Loucy (cell line): ENCODE results near the gene ZSWIM5.
A peak's percentile ranks its signal among the peaks of the same experiment; 100 is the strongest.
"Not testable (repeated sequence)": the region's sequence is repeated elsewhere in the genome, so short reads cannot be mapped to it uniquely, and the experiment has no call there.

Source experiments
- H2AFZ ChIP-seq: fragments of 200-600 bp; sonication (generic); 2 replicates; pipeline ENCODE4 v1.6.0; 2016; ENCODE audit warnings: antibody characterized with exemption, mild to moderate bottlenecking, low read length, moderate library complexity
- H3F3A ChIP-seq: fragments of 200-600 bp; 2 replicates; pipeline ENCODE4 v1.6.0; 2016; ENCODE audit warnings: antibody characterized with exemption, low read depth, mild to moderate bottlenecking
- H3K27me3 ChIP-seq: fragments of 200-600 bp; sonication (generic); 2 replicates; pipeline ENCODE4 v1.6.1; 2014; ENCODE audit warnings: low read length, mild to moderate bottlenecking; ENCODE audit not compliant: insufficient read depth, poor library complexity, severe bottlenecking
- H3K36me3 ChIP-seq: fragments of 200-600 bp; sonication (generic); 2 replicates; pipeline ENCODE4 v1.6.1; 2016; ENCODE audit warnings: low read length; ENCODE audit not compliant: insufficient read depth
- H3K4me1 ChIP-seq: fragments of 200-600 bp; sonication (generic); 2 replicates; pipeline ENCODE4 v1.5.1; 2014; ENCODE audit warnings: low read length, mild to moderate bottlenecking; ENCODE audit not compliant: insufficient read depth, poor library complexity, severe bottlenecking
- H3K4me2 ChIP-seq: fragments of 200-600 bp; sonication (generic); 2 replicates; pipeline ENCODE4 v1.6.0; 2014; ENCODE audit warnings: antibody characterized with exemption, low read length, low read depth, mild to moderate bottlenecking; ENCODE audit not compliant: poor library complexity, severe bottlenecking
- H3K4me3 ChIP-seq: fragments of 200-600 bp; sonication (generic); 2 replicates; pipeline ENCODE4 v1.5.1; 2014; ENCODE audit warnings: low read length, mild to moderate bottlenecking, mixed read lengths; ENCODE audit not compliant: poor library complexity, severe bottlenecking
- H3K79me2 ChIP-seq: fragments of 200-600 bp; sonication (generic); 2 replicates; pipeline ENCODE4 v1.6.1; 2014; ENCODE audit warnings: low read length; ENCODE audit not compliant: insufficient read depth
- H3K9ac ChIP-seq: fragments of 200-600 bp; sonication (generic); 2 replicates; pipeline ENCODE4 v1.6.0; 2014; ENCODE audit warnings: mild to moderate bottlenecking, low read depth, low read length, moderate library complexity; ENCODE audit not compliant: poor library complexity, severe bottlenecking
- H3K9me2 ChIP-seq: fragments of 200-600 bp; sonication (generic); replicated peaks from 2 replicates; pipeline ENCODE4 v1.6.1; 2016; ENCODE audit warnings: low read depth, low read length, mixed read lengths
- H3K9me3 ChIP-seq: fragments of 200-600 bp; sonication (generic); 2 replicates; pipeline ENCODE4 v1.6.1; 2014; ENCODE audit warnings: mild to moderate bottlenecking, antibody characterized with exemption, low read length, low read depth; ENCODE audit not compliant: insufficient read depth
- H4K20me1 ChIP-seq: fragments of 200-600 bp; sonication (generic); 2 replicates; pipeline ENCODE4 v1.6.0; 2014; ENCODE audit warnings: antibody characterized with exemption, low read length, mild to moderate bottlenecking; ENCODE audit not compliant: insufficient read depth, poor library complexity, severe bottlenecking
- EZH2phosphoT487 ChIP-seq: fragments of 200-600 bp; IDR thresholded peaks from 2 replicates; pipeline ENCODE4 v1.6.1; 2018; ENCODE audit warnings: antibody characterized with exemption, mild to moderate bottlenecking, moderate library complexity, borderline replicate concordance
- TF ChIP-seq, protein P1 (sequence below): fragments of 200-600 bp; sonication (generic); conservative IDR thresholded peaks from 2 replicates; pipeline ENCODE4 v1.5.1; 2014; ENCODE audit warnings: mild to moderate bottlenecking, antibody characterized with exemption, low read length

ZSWIM5 gene

DNA sequence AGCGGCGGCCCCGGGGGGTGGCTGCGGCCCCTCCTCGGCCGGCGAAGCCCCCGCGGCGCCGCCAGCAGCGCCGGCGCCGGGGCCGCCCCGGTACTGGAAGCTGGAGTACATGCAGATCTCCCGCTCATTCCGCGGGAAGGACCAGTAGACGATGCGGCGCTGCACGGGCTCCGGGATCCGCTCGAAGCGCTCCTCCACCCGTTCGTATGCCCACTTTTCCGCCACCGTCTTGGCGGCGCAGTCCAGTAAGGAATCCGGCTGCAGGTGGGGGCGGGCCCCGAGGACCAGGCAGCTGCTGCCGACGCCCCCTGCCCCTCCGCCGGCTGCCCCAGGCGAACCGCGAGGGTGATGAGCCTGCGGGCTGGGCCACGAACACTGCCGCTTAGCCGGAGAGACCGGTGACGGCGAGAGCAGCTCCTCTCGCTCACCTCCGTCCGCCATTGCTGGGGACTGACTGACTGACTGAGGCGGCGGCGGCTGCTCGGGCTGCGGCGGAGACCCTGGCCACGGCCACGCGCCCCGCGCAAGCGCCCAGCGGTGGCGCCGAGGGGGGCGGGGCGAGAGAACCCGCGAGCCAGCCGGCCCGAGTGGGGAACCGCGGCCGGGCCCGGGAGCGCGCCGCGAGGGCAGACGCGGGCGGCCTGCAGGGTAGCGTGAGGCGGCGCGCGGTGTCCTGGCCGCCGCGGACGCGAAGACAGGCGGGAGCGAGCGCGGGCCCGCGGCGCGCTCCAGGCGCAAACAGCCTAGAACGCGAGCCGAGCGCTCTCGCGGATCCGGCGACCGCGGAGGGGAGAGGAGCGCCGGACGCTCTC, at the start of gene ZSWIM5:
TSS of gene ZSWIM5 (minus strand) at position 696 of the 812 bp plus-strand sequence. CDS start at position 441, 255 bp downstream.
- Histone ChIP-seq H2AFZ (peak within 1 kb of the TSS; percentile 99), H3K9me3 (no peaks in the 10 kb centered on the region), H3K27me3 (no peaks in the 10 kb centered on the region), H3F3A (peaks cover 13% of the 10 kb centered on the region; the same call in 1 of the 2 replicates), H3K9me2 (no peaks in the 10 kb centered on the region), H3K36me3 (no peaks in the 10 kb centered on the region), H3K79me2 (peaks cover 36% of the 10 kb centered on the region; the same call in 1 of the 2 replicates), H3K4me3 (peak within 1 kb of the TSS; percentile 90), H3K4me2 (peak within 1 kb of the TSS; percentile 88), H4K20me1 (peaks cover 8% of the 10 kb centered on the region), H3K9ac (peak within 1 kb of the TSS; percentile 81), H3K4me1 (peaks cover 44% of the 10 kb centered on the region)
- TF ChIP-seq, protein P1, sequence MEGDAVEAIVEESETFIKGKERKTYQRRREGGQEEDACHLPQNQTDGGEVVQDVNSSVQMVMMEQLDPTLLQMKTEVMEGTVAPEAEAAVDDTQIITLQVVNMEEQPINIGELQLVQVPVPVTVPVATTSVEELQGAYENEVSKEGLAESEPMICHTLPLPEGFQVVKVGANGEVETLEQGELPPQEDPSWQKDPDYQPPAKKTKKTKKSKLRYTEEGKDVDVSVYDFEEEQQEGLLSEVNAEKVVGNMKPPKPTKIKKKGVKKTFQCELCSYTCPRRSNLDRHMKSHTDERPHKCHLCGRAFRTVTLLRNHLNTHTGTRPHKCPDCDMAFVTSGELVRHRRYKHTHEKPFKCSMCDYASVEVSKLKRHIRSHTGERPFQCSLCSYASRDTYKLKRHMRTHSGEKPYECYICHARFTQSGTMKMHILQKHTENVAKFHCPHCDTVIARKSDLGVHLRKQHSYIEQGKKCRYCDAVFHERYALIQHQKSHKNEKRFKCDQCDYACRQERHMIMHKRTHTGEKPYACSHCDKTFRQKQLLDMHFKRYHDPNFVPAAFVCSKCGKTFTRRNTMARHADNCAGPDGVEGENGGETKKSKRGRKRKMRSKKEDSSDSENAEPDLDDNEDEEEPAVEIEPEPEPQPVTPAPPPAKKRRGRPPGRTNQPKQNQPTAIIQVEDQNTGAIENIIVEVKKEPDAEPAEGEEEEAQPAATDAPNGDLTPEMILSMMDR = no peak
- TF ChIP-seq EZH2phosphoT487 = no peak

DNA sequence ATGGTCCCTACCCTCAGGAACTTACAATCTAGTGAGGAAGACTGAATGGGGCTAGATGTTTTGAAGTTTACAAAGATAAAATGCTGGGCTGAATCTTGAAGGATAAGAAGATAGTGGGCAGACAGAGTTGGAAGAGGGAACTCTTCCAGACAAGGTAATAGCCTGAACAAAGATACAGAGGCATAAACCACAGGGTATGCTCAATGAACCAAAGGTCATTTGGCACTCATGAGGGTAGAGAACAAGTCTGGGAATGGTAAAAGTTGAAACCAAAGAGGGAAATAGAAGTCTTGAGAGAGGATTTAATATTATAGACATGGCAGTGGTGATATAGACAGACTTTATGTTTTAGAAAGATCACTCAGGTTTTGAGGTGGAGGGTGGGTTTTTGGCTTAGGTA, 48.1 kb upstream of the ZSWIM5 start:
- TF ChIP-seq, protein P1 = no peak
- TF ChIP-seq EZH2phosphoT487 = no peak
- H3K4me2 ChIP-seq = no peak overlapping the region
- no peaks in the 10 kb centered on the region for H3K9me2 ChIP-seq
- no peaks in the 10 kb centered on the region for H3K27me3 ChIP-seq
- H2AFZ ChIP-seq = no peak overlapping the region
- no peaks in the 10 kb centered on the region for H3K79me2 ChIP-seq
- no peaks in the 10 kb centered on the region for H3K36me3 ChIP-seq
- H3F3A ChIP-seq = no peaks in the 10 kb centered on the region
- H4K20me1 ChIP-seq = no peaks in the 10 kb centered on the region
- H3K4me3 ChIP-seq = no peak overlapping the region
- H3K9me3 ChIP-seq = peaks cover 17% of the 10 kb centered on the region; the same call in 1 of the 2 replicates
- no peaks in the 10 kb centered on the region for H3K4me1 ChIP-seq
- no peak overlapping the region for H3K9ac ChIP-seq

DNA sequence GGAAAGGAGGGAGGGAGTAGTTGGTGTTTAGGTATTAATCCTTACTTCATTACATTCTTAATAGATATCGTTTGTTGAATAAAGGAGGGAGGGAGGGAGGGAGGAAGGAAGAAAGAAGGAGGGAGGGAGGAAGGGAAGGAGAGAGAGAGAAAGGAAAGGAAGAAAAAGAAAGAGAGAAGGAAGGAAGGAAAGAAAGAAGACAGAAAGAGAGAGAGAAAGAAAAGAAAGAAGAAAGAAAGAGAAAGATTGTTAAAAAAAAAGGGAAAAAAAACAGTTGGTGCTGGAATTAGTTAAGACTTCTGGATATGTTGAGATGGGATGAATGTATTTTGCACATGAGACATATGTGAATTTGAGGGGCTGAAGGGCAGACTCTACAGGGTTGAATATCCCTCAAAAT, 44.1 kb upstream of the ZSWIM5 start:
- H3K9ac ChIP-seq = no peak overlapping the region
- H4K20me1 ChIP-seq = no peaks in the 10 kb centered on the region
- no peaks in the 10 kb centered on the region for H3K36me3 ChIP-seq
- no peaks in the 10 kb centered on the region for H3K9me3 ChIP-seq
- H3K4me2 ChIP-seq = no peak overlapping the region
- H3K4me1 ChIP-seq = no peaks in the 10 kb centered on the region
- H3K79me2 ChIP-seq = no peaks in the 10 kb centered on the region
- no peaks in the 10 kb centered on the region for H3F3A ChIP-seq
- no peak overlapping the region for H3K4me3 ChIP-seq
- H2AFZ ChIP-seq = no peak overlapping the region
- H3K27me3 ChIP-seq = no peaks in the 10 kb centered on the region
- TF ChIP-seq, protein P1 = no peak
- TF ChIP-seq EZH2phosphoT487 = no peak
- H3K9me2 ChIP-seq = no peaks in the 10 kb centered on the region

DNA sequence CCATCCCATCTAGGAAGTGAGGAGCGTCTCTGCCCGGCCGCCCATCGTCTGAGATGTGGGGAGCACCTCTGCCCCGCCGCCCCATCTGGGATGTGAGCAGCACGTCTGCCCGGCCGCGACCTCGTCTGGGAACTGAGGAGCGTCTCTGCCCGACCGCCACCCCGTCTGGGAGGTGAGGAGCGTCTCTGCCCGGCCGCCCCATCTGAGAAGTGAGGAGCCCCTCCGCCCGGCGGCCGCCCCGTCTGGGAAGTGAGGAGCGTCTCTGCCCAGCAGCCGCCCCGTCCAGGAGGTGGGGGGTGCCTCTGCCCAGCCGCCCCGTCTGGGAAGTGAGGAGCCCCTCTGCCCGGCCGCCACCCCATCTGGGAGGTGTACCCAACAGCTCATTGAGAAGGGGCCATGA, 41.6 kb upstream of the ZSWIM5 start:
- not testable (repeated sequence) for H3K9ac ChIP-seq, H2AFZ ChIP-seq, H3K4me1 ChIP-seq, H3K4me3 ChIP-seq, H3K36me3 ChIP-seq, H4K20me1 ChIP-seq, H3K4me2 ChIP-seq, H3K9me3 ChIP-seq, H3K9me2 ChIP-seq, H3F3A ChIP-seq, H3K79me2 ChIP-seq, H3K27me3 ChIP-seq
